GM21786 (cell line): ENCODE data around the gene CTSG.
"Not testable (repeated sequence)": the region's sequence is repeated elsewhere in the genome, so short reads cannot be mapped to it uniquely, and the experiment has no call there.

Experiments used
- ATAC-seq: cut with Tn5 transposase; IDR thresholded peaks from one replicate; pipeline ENCODE4 v1.9.1; 2021; ENCODE audit not compliant: unreplicated experiment

The CTSG gene

GRCh38 chr14:24576182-24576581 is at the start of gene CTSG:
TSS of gene CTSG (minus strand) at chr14:24576250. CDS start at chr14:24576223, 27 bp downstream.
- no peak for ATAC-seq

GRCh38 chr14:24613747-24614146 is 37.7 kb upstream of the CTSG start:
- no peak for ATAC-seq

- no peak for ATAC-seq
Observed at GRCh38 chr14:24613241-24613640, 37.2 kb upstream of the CTSG start.

GRCh38 chr14:24612196-24612595 is 36.1 kb upstream of the CTSG start:
- ATAC-seq: no peak

- ATAC-seq: peak; percentile 39
Observed at GRCh38 chr14:24609655-24610344, 33.8 kb upstream of the CTSG start, which contains the start of gene GZMH. TSS of gene GZMH (minus strand) at chr14:24609685. CDS start at chr14:24609613, 72 bp downstream.

- no peak for ATAC-seq
Observed at GRCh38 chr14:24607635-24608514, 31.8 kb upstream of the CTSG start.

GRCh38 chr14:24607081-24607480 is 31.0 kb upstream of the CTSG start:
- no peak for ATAC-seq

GRCh38 chr14:24606297-24606696 is 30.2 kb upstream of the CTSG start:
- no peak for ATAC-seq

GRCh38 chr14:24605435-24606190 is 29.6 kb upstream of the CTSG start:
- peak; percentile 87 for ATAC-seq

- ATAC-seq: no peak
Observed at GRCh38 chr14:24597403-24597802, 21.4 kb upstream of the CTSG start.

- no peak for ATAC-seq
Observed at GRCh38 chr14:24595073-24595808, 19.2 kb upstream of the CTSG start.

GRCh38 chr14:24591004-24591403 is 15.0 kb upstream of the CTSG start:
- not testable (repeated sequence) for ATAC-seq

- not testable (repeated sequence) for ATAC-seq
Observed at GRCh38 chr14:24584402-24584801, 8.4 kb upstream of the CTSG start.

- no peak for ATAC-seq
Observed at GRCh38 chr14:24578558-24578957, 2.5 kb upstream of the CTSG start.

- no peak for ATAC-seq
Observed at GRCh38 chr14:24576771-24577170, 721 bp upstream of the CTSG start.

GRCh38 chr14:24574206-24574774 is 1.8 kb downstream of the CTSG start:
- ATAC-seq: no peak

GRCh38 chr14:24566318-24566717 is 9.7 kb downstream of the CTSG start:
- no peak for ATAC-seq

GRCh38 chr14:24565766-24566165 is 10.3 kb downstream of the CTSG start:
- no peak for ATAC-seq

GRCh38 chr14:24563505-24563904 is 12.5 kb downstream of the CTSG start:
- ATAC-seq: no peak

GRCh38 chr14:24556756-24557155 is 19.3 kb downstream of the CTSG start:
- no peak for ATAC-seq
